DND-41 (cell line): Measurements from ENCODE around the gene EDNRB.
"Not testable (repeated sequence)": the region's sequence is repeated elsewhere in the genome, so short reads cannot be mapped to it uniquely, and the experiment has no call there.

Source experiments
- ATAC-seq: fragments of 200-7000 bp; cut with Tn5 transposase; 3 replicates; pipeline ENCODE4 v1.9.1; 2021; ENCODE audit warnings: low read depth; ENCODE audit not compliant: insufficient read depth
- DNase-seq: peaks from one replicate; pipeline ENCODE4 v3.0.0-alpha.2; 2020
- H2AFZ ChIP-seq: 2 replicates; pipeline ENCODE4 v1.6.0; 2012; ENCODE audit warnings: low read depth, low read length
- H3K27ac ChIP-seq: 2 replicates; pipeline ENCODE4 v1.5.1; 2012; ENCODE audit warnings: low read length, inconsistent platforms
- H3K27me3 ChIP-seq: fragments of 200-600 bp; sonication (generic); 2 replicates; pipeline ENCODE4 v1.6.0; 2012; ENCODE audit warnings: low read length, mild to moderate bottlenecking, inconsistent platforms; ENCODE audit not compliant: insufficient read depth, poor library complexity
- H3K36me3 ChIP-seq: 2 replicates; pipeline ENCODE4 v1.5.1; 2012; ENCODE audit warnings: low read length, inconsistent platforms; ENCODE audit not compliant: insufficient read depth
- H3K4me1 ChIP-seq: 2 replicates; pipeline ENCODE4 v1.5.1; 2012; ENCODE audit warnings: mild to moderate bottlenecking, low read length; ENCODE audit not compliant: insufficient read depth
- H3K4me2 ChIP-seq: 2 replicates; pipeline ENCODE4 v1.6.0; 2012; ENCODE audit warnings: mild to moderate bottlenecking, moderate library complexity, low read length, inconsistent platforms; ENCODE audit not compliant: insufficient read depth
- H3K4me3 ChIP-seq, 2 experiments: fragments of 200-600 bp in 1 of 2; shearing (Covaris generic) in 1 of 2; 2 replicates each; pipeline ENCODE4 v1.5.1; 2012 to 2016; ENCODE audit warnings: inconsistent platforms in 2 of 2, low read length in 2 of 2, mild to moderate bottlenecking in 2 of 2, low read depth in 1 of 2, moderate library complexity in 1 of 2
- H3K79me2 ChIP-seq: 2 replicates; pipeline ENCODE4 v1.6.0; 2012; ENCODE audit warnings: low read length, inconsistent platforms; ENCODE audit not compliant: insufficient read depth
- H3K9ac ChIP-seq: 2 replicates; pipeline ENCODE4 v1.6.0; 2012; ENCODE audit warnings: low read depth, mild to moderate bottlenecking, inconsistent platforms, low read length, moderate library complexity
- H3K9me3 ChIP-seq: 2 replicates; pipeline ENCODE4 v1.5.1; 2012; ENCODE audit warnings: low read length, moderate library complexity, mild to moderate bottlenecking, inconsistent platforms; ENCODE audit not compliant: insufficient read depth, severe bottlenecking
- H4K20me1 ChIP-seq: 2 replicates; pipeline ENCODE4 v1.6.0; 2012; ENCODE audit warnings: low read length; ENCODE audit not compliant: insufficient read depth
- EZH2 ChIP-seq: IDR thresholded peaks from 3 replicates; pipeline ENCODE4 v1.6.1; 2012; ENCODE audit warnings: borderline replicate concordance, low read depth, mild to moderate bottlenecking, moderate library complexity, low read length, inconsistent platforms; ENCODE audit not compliant: severe bottlenecking
- TF ChIP-seq, protein P1 (sequence below): IDR thresholded peaks from 2 replicates; pipeline ENCODE4 v1.5.1; 2012; ENCODE audit warnings: borderline replicate concordance, low read length, moderate library complexity, mild to moderate bottlenecking; ENCODE audit not compliant: poor library complexity, severe bottlenecking; ENCODE audit errors: extremely low read depth

EDNRB gene

GRCh38 chr13:77859450-77859849, 59.2 kb downstream of the EDNRB start:
- no peaks in the 10 kb centered on the region for H3K79me2 ChIP-seq
- ATAC-seq (no peak), DNase-seq (no peak)
- H3K9ac ChIP-seq = no peak overlapping the region
- no peak overlapping the region for H3K4me2 ChIP-seq
- H3K27me3 ChIP-seq = no peaks in the 10 kb centered on the region
- no peak overlapping the region for H3K4me3 ChIP-seq
- no peak overlapping the region for H3K27ac ChIP-seq
- H3K36me3 ChIP-seq = no peaks in the 10 kb centered on the region
- H4K20me1 ChIP-seq = no peaks in the 10 kb centered on the region
- H3K9me3 ChIP-seq = no peaks in the 10 kb centered on the region
- no peak for TF ChIP-seq EZH2
- TF ChIP-seq, protein P1, sequence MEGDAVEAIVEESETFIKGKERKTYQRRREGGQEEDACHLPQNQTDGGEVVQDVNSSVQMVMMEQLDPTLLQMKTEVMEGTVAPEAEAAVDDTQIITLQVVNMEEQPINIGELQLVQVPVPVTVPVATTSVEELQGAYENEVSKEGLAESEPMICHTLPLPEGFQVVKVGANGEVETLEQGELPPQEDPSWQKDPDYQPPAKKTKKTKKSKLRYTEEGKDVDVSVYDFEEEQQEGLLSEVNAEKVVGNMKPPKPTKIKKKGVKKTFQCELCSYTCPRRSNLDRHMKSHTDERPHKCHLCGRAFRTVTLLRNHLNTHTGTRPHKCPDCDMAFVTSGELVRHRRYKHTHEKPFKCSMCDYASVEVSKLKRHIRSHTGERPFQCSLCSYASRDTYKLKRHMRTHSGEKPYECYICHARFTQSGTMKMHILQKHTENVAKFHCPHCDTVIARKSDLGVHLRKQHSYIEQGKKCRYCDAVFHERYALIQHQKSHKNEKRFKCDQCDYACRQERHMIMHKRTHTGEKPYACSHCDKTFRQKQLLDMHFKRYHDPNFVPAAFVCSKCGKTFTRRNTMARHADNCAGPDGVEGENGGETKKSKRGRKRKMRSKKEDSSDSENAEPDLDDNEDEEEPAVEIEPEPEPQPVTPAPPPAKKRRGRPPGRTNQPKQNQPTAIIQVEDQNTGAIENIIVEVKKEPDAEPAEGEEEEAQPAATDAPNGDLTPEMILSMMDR = no peak
- no peaks in the 10 kb centered on the region for H3K4me1 ChIP-seq
- H2AFZ ChIP-seq = no peak overlapping the region

DNA sequence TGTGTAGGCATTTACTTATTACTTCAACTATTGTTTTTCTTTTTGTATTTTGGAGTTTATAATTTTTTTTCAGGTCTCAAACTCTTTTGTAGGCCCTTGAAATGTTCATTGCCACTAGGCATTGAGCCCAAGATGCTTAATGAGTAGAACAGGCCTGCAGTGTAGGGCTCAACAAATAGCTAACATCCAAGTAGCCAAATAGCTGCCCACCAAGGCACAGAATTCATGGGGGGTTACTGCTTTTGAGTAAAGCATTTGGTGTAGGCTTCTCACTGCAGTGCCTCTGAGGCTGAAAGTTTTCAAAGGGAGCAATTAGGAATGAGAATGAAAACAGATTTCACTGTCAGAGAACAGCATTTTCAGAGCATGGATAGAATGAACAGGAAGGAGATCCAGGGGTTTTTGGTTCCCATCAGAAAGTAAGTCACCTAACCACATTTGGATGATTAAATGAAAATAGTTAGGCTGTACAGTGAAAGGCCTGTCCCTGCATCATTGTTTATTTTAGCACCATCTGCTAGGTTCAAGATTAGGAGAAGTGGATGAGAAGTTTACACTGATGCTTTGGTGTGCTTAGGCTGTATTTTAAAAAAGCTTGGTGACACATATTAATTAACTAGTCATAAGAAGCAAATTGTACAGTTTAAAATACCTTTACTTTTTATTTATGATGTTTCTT, 61.0 kb downstream of the EDNRB start:
- no peaks in the 10 kb centered on the region for H3K4me1 ChIP-seq
- TF ChIP-seq, protein P1 = no peak
- no peak for TF ChIP-seq EZH2
- H3K36me3 ChIP-seq = no peaks in the 10 kb centered on the region
- no peaks in the 10 kb centered on the region for H3K79me2 ChIP-seq
- no peak overlapping the region for H3K4me2 ChIP-seq
- H3K4me3 ChIP-seq = no peak overlapping the region
- H3K9ac ChIP-seq = no peak overlapping the region
- no peak for DNase-seq
- H2AFZ ChIP-seq = no peak overlapping the region
- H4K20me1 ChIP-seq = no peaks in the 10 kb centered on the region
- no peaks in the 10 kb centered on the region for H3K27me3 ChIP-seq
- H3K27ac ChIP-seq = no peak overlapping the region
- ATAC-seq = no peak
- H3K9me3 ChIP-seq = no peaks in the 10 kb centered on the region

- ATAC-seq (no peak), DNase-seq (no peak)
- Histone ChIP-seq H2AFZ (no peak overlapping the region), H3K9ac (no peak overlapping the region), H3K4me1 (no peaks in the 10 kb centered on the region), H3K27me3 (no peaks in the 10 kb centered on the region), H3K4me3 (no peak overlapping the region), H4K20me1 (no peaks in the 10 kb centered on the region), H3K36me3 (no peaks in the 10 kb centered on the region), H3K27ac (no peak overlapping the region), H3K4me2 (no peak overlapping the region), H3K79me2 (no peaks in the 10 kb centered on the region), H3K9me3 (no peaks in the 10 kb centered on the region)
- TF ChIP-seq, protein P1 = no peak
- TF ChIP-seq EZH2 = no peak
Measured at GRCh38 chr13:77853703-77854102, 64.9 kb downstream of the EDNRB start.

GRCh38 chr13:77848050-77848449, 70.6 kb downstream of the EDNRB start:
- H3K36me3 ChIP-seq, H3K4me2 ChIP-seq, H3K9ac ChIP-seq, H4K20me1 ChIP-seq, H3K27ac ChIP-seq, H3K27me3 ChIP-seq, H3K4me1 ChIP-seq, H3K79me2 ChIP-seq, H2AFZ ChIP-seq, H3K4me3 ChIP-seq, DNase-seq, ATAC-seq, H3K9me3 ChIP-seq: not testable (repeated sequence)
